ENCODE measurements around the gene ACTR3. TPM values are rescaled to one million over a fixed set of nuclear protein-coding genes. Genes with fewer than 3 reads are reported as not detected.

Gene ACTR3
- total and polyA plus RNA-seq, 2 experiments from 2014 or later, result 63.7 to 137 TPM

DNA sequence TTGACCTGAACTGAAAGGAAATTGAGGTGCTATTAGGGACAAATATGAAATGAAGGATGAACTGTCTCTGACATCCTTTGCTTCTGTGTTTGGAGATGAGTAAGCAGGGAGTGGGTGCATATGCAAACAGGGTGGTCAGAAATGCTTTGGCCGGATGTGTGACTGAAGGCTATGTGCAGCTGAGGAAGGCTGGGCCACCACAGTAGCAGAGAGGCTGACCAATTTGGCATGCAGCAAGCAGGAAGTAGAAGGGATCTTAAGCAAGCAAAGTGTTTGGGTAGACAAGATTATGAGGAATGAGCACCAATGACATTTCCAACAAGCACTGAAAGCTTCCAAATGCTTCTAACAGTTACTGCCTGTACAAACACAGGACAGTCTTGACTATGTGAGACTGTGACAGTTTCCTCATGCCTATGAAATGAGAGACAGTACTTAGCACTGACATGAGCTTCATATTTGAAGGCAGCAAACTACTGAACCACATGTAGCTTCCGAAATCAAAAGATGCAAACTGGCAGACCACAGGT is 3.3 kb upstream of the ACTR3 start (continued):
- TF ChIP-seq, protein P1, sequence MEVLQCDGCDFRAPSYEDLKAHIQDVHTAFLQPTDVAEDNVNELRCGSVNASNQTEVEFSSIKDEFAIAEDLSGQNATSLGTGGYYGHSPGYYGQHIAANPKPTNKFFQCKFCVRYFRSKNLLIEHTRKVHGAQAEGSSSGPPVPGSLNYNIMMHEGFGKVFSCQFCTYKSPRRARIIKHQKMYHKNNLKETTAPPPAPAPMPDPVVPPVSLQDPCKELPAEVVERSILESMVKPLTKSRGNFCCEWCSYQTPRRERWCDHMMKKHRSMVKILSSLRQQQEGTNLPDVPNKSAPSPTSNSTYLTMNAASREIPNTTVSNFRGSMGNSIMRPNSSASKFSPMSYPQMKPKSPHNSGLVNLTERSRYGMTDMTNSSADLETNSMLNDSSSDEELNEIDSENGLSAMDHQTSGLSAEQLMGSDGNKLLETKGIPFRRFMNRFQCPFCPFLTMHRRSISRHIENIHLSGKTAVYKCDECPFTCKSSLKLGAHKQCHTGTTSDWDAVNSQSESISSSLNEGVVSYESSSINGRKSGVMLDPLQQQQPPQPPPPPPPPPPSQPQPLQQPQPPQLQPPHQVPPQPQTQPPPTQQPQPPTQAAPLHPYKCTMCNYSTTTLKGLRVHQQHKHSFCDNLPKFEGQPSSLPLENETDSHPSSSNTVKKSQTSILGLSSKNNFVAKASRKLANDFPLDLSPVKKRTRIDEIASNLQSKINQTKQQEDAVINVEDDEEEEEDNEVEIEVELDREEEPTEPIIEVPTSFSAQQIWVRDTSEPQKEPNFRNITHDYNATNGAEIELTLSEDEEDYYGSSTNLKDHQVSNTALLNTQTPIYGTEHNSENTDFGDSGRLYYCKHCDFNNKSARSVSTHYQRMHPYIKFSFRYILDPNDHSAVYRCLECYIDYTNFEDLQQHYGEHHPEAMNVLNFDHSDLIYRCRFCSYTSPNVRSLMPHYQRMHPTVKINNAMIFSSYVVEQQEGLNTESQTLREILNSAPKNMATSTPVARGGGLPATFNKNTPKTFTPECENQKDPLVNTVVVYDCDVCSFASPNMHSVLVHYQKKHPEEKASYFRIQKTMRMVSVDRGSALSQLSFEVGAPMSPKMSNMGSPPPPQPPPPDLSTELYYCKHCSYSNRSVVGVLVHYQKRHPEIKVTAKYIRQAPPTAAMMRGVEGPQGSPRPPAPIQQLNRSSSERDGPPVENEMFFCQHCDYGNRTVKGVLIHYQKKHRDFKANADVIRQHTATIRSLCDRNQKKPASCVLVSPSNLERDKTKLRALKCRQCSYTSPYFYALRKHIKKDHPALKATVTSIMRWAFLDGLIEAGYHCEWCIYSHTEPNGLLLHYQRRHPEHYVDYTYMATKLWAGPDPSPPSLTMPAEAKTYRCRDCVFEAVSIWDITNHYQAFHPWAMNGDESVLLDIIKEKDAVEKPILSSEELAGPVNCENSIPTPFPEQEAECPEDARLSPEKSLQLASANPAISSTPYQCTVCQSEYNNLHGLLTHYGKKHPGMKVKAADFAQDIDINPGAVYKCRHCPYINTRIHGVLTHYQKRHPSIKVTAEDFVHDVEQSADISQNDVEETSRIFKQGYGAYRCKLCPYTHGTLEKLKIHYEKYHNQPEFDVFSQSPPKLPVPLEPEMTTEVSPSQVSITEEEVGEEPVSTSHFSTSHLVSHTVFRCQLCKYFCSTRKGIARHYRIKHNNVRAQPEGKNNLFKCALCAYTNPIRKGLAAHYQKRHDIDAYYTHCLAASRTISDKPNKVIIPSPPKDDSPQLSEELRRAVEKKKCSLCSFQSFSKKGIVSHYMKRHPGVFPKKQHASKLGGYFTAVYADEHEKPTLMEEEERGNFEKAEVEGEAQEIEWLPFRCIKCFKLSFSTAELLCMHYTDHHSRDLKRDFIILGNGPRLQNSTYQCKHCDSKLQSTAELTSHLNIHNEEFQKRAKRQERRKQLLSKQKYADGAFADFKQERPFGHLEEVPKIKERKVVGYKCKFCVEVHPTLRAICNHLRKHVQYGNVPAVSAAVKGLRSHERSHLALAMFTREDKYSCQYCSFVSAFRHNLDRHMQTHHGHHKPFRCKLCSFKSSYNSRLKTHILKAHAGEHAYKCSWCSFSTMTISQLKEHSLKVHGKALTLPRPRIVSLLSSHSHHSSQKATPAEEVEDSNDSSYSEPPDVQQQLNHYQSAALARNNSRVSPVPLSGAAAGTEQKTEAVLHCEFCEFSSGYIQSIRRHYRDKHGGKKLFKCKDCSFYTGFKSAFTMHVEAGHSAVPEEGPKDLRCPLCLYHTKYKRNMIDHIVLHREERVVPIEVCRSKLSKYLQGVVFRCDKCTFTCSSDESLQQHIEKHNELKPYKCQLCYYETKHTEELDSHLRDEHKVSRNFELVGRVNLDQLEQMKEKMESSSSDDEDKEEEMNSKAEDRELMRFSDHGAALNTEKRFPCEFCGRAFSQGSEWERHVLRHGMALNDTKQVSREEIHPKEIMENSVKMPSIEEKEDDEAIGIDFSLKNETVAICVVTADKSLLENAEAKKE (CRISPR knock-in tag; IDR thresholded peaks at IDR 0.05), result no peak
- TF ChIP-seq ZNF331 (CRISPR knock-in tag; IDR thresholded peaks at IDR 0.05; ENCODE audit: low read depth) (no peak), NANOG (IDR thresholded peaks at IDR 0.05; ENCODE audit: borderline replicate concordance) (no peak)

DNA sequence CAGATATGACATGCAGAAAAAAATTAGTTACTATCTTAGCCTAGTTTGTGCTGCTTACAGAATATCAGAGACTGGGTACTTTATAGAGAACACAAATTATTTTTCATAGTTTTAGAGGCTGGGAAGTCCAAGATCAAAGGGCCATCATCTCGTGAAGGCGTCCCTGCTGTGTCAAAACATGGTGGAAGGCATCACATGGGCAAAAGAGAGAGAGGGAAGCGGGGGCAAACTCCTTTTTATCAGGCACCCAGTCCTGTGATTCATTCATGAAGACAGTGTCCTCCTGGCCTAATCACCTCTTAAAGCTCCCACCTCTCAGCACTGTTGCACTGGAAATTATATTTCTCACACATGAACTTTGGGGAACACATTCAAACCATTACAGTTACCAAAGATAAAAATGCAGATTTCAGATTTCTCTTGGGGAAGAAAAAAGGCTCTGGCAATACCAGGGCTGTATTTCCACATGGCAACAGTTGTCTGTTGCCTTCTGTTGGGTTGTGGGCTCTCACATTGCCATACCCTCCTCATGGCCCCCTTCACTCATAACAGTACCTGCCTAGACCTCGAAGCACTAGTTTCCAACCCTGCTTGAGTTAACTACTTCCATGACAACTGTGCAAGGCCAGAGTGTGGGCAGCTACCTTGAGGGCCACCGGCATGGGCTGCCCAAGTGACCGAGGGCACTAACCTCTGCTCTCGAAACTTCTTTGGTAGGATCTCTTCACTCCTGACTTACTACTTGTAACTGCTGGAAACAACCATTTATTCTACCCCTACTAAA is 2.7 kb upstream of the ACTR3 start:
- peaks cover 3% of the 10 kb centered on the region; the same call in 1 of the 2 replicates for H3K36me3 ChIP-seq (ENCODE audit: insufficient read depth)
- TF ChIP-seq JUNB (IDR thresholded peaks at IDR 0.05; ENCODE audit: unreplicated experiment), result no peak
- TF ChIP-seq POLR2AphosphoS5 (IDR thresholded peaks at IDR 0.05; ENCODE audit: low read depth), result no peak
- TF ChIP-seq, protein P2, sequence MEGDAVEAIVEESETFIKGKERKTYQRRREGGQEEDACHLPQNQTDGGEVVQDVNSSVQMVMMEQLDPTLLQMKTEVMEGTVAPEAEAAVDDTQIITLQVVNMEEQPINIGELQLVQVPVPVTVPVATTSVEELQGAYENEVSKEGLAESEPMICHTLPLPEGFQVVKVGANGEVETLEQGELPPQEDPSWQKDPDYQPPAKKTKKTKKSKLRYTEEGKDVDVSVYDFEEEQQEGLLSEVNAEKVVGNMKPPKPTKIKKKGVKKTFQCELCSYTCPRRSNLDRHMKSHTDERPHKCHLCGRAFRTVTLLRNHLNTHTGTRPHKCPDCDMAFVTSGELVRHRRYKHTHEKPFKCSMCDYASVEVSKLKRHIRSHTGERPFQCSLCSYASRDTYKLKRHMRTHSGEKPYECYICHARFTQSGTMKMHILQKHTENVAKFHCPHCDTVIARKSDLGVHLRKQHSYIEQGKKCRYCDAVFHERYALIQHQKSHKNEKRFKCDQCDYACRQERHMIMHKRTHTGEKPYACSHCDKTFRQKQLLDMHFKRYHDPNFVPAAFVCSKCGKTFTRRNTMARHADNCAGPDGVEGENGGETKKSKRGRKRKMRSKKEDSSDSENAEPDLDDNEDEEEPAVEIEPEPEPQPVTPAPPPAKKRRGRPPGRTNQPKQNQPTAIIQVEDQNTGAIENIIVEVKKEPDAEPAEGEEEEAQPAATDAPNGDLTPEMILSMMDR (conservative IDR thresholded peaks at IDR 0.05; ENCODE audit: low read depth in 2 of 2), result no peak
- peaks cover 22% of the 10 kb centered on the region for H3K79me2 ChIP-seq (replicated peaks; ENCODE audit: insufficient read depth)
- Mint-ChIP-seq H3K9me3 (no peaks in the 10 kb centered on the region; the same call in 2 of the 3 replicates), H3K4me3 (no peak overlapping the region; the same call in 2 of the 3 replicates), H3K27ac (no peak overlapping the region), H3K4me1 (peaks cover 33% of the 10 kb centered on the region), H3K36me3 (ENCODE audit: low read depth) (no peaks in the 10 kb centered on the region), H3K27me3 (ENCODE audit: insufficient read depth, low read depth, poor library complexity) (peaks cover 14% of the 10 kb centered on the region)
- ATAC-seq (no peak), DNase-seq (ENCODE audit: low spot score) (no peak)
- no peak overlapping the region for H3K4me2 ChIP-seq
- peaks cover 27% of the 10 kb centered on the region for H3K4me1 ChIP-seq (ENCODE audit: insufficient read depth)
- peaks cover 11% of the 10 kb centered on the region for H3F3A ChIP-seq (replicated peaks; ENCODE audit: low read depth)
- H2AFZ ChIP-seq, result no peak overlapping the region
- no peak overlapping the region for H3K4me3 ChIP-seq
- H4K20me1 ChIP-seq (replicated peaks; ENCODE audit: insufficient read depth), result peaks cover 1% of the 10 kb centered on the region; the same call in 1 of the 2 replicates
- H3K9me2 ChIP-seq (ENCODE audit: insufficient read depth), result no peaks in the 10 kb centered on the region
- H3K27me3 ChIP-seq (ENCODE audit: insufficient read depth), result no peaks in the 10 kb centered on the region
- H3K27ac ChIP-seq (ENCODE audit: low read depth), result no peak overlapping the region

Data from GM23338 (cell line).